Motor neuron (in vitro differentiated cells): ENCODE data around the gene CELA3A. TPM values are rescaled to one million over a fixed set of nuclear protein-coding genes. Genes with fewer than 3 reads are reported as not detected.
A peak's percentile ranks its signal among the peaks of the same experiment; 100 is the strongest.

ENCODE experiments used
- ATAC-seq, 8 experiments: fragments of 200-7000 bp; cut with Tn5 transposase; replicated peaks in 6 of 8; 2 replicates each; pipeline ENCODE4 v1.8.0; 2021; ENCODE audit warnings: mild to moderate bottlenecking in 8 of 8, moderate library complexity in 8 of 8
- H3K27ac ChIP-seq, 2 donors: fragments of 250-450 bp; sonication (Bioruptor Pico); 2 replicates each; pipeline ENCODE4 v1.9.0; 2021; ENCODE audit warnings: antibody characterized with exemption in 2 of 2, mild to moderate bottlenecking in 2 of 2, moderate library complexity in 1 of 2
- H3K4me1 ChIP-seq, 2 donors: fragments of 250-450 bp; sonication (Bioruptor Pico); replicated peaks in 1 of 2; 2 replicates each; pipeline ENCODE4 v1.6.1; 2021; ENCODE audit warnings: antibody characterized with exemption in 2 of 2, mild to moderate bottlenecking in 2 of 2, moderate library complexity in 1 of 2
- H3K4me3 ChIP-seq, 5 donors: fragments of 250-450 bp; sonication (Bioruptor Pico); 2 replicates each; pipeline ENCODE4 v1.9.0; 2021; ENCODE audit warnings: antibody characterized with exemption in 5 of 5, mild to moderate bottlenecking in 5 of 5, moderate library complexity in 4 of 5
- WGBS, 10 experiments: fragments of 450-650 bp; shearing (Covaris generic); methylation state at CpG; one replicate each; pipeline ENCODE4 v1.0.0; 2022; 5-methylcytosine and 5-hydroxymethylcytosine counted together
- in situ Hi-C, 9 experiments: fragments of 400-800 bp; cut with MboI; loops; one replicate each; pipeline ENCODE4 v1.15.0; 2021; ENCODE audit warnings: low sequenced_read_pairs in 9 of 9, low pct_unique_long_range_greater_than_20kb in 2 of 9; ENCODE audit not compliant: unreplicated experiment in 9 of 9
- total RNA-seq, 8 experiments: library from RNA; unstranded; fragments of 300-600 nt; gene quantifications; 2 replicates each; pipeline versions ENCODE4 v1.2.3 to v1.2.4, GENCODE V29; 2022

The CELA3A gene
- total RNA-seq, 8 experiments from 2014 or later = 0.57 to 0.84 TPM; not detected in 6

DNA sequence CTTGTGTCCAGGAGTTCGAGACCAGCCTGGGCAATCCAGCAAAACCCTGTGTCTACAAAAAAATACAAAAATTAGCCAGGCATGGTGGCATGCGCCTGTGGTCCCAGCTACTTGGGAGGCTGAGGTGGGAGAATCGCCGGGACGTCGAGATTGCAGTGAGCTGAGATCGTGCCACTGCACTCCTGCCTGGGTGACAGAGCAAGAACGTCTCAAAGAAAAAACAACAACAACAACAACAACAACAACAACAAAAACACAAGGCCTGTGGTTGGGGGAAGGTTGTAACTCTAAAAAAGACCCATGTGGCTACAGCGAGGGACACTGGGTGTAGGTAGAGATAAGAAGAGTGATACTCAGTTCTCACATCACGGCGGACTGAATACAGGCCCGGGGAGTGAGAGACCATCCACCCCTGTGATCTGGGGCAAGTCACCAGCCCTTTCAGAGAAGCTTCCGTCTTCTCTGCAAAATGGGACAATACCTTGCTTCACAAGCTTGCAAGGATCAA, 50.2 kb downstream of the CELA3A start:
- WGBS, 10 experiments = 82 to 100% (median 89%) methylated on average over 1 to 12 of the region's 13 CpGs; no CpG with 5 or more reads in 2 of the 10 experiments
- ATAC-seq = no peak
- peaks cover 6 to 8% of the 10 kb centered on the region in 2 donors for H3K4me1 ChIP-seq
- H3K4me3 ChIP-seq = no peak overlapping the region
- in situ Hi-C loops = no loop called here
- H3K27ac ChIP-seq = no peak overlapping the region

DNA sequence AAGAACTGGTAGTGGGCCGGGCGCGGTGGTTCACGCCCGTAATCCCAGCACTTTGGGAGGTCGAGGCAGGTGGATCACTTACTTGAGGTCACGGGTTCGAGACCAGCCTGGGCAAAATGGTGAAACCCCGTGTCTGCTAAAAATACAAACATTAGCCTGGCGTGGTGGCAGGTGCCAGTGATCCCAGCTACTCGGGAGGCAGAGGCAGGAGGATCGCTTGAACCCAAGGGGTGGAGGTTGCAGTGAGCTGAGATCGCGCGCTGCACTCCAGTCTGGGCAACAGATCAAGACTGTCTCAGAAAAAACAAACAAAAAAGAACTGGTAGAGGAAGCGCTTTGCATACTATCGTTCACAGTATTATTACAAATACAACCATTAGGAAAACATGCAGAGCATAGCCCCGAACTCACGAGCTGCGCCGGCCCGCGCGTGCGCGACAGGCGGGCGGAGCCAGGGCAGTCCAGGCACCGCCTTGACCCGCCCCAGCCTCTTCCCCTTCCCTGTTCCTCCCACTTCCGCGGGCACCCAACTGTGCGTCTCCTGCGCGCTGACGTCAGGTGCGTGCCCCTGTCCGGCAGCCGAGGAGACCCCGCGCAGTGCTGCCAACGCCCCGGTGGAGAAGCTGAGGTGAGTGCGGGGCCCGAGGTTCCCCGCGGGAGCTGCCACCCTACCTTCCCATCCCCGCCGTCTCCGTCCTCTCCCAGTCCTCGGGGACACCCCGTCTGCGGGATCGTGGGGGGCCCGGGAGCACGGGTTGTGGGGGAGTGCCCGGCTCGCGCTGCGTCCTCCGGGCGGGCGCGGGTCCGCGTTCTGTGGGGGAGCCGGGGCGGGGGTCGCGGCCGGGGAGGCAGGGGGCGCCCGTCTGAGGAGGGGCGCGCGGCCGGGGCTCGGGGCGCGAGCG, 50.9 kb downstream of the CELA3A start, which contains the start of gene CDC42:
Gene CDC42, plus strand, starts transcription at position 595 of the 902 bp plus-strand sequence. CDS start 25,770 bp downstream, outside the sequence.
- peak within 1 kb of the TSS; percentile 98 to 99 for H3K27ac ChIP-seq
- in situ Hi-C loops = no loop called here
- peaks cover 6 to 8% of the 10 kb centered on the region in 2 donors for H3K4me1 ChIP-seq
- peak; percentile 87 to 95 (median 93) for ATAC-seq
- H3K4me3 ChIP-seq = peak within 1 kb of the TSS; percentile 95 to 100 (median 98)
- 29 to 97% (median 68%) methylated on average over 1 to 35 of the region's 81 CpGs; no CpG with 5 or more reads in 2 of the 10 experiments for WGBS, 10 experiments

- H3K4me1 ChIP-seq = peaks cover 6 to 8% of the 10 kb centered on the region in 2 donors
- peak overlapping the region; percentile 98 to 99 for H3K27ac ChIP-seq
- ATAC-seq = peak; percentile 55 to 69 (median 64)
- H3K4me3 ChIP-seq = peak overlapping the region; percentile 95 to 100 (median 98)
- in situ Hi-C loops = no loop called here
- WGBS, 10 experiments = 0 to 3% (median 0%) methylated on average over 6 to 25 of the region's 70 CpGs; no CpG with 5 or more reads in 3 of the 10 experiments
These were observed 51.8 kb downstream of the CELA3A start for GRCh38 chr1:22053017-22053860.

DNA sequence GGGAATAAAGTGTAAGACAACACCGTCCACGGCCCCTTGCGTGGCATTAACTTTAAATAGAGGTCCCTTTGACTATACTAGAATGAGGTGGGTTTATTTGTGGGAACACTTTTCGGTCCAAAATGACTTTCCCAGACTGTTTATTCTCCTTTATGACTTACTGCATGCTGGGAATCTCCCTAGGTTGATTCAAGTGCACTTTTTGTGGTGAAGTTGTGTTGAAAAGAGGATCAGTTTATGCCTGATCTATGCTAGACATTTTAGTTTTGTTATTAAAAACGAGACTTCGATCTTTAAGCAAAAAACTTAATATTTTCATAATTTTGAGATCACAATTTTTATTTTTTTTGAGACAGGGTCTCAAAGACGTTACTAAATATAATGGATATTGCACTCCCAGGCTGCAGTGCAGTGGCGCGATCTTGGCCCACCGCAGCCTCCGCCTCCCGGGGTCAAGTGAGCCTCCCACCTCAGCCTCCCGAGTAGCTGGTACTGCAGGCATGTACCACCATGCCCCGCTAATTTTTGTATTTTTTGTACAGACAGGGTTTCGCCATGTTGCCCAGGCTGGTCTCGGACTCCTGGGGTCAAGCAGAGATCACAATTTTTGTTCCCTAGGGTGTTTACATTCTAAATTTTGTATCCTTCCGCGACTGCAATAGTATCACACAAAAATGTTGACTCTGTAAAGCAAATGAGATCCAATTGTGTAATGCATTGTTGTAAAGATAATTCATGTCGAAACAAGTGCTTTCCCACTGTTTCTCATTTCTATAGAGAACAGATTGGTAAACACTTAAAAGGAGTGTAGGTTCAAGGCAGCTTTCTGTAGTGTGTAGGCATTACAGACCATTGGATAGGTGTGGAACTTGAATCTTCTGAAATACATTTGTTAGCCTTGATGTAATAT, 52.7 kb downstream of the CELA3A start:
- ATAC-seq = no peak
- H3K4me3 ChIP-seq = peak overlapping the region; percentile 95 to 100 (median 98)
- peak overlapping the region; percentile 98 to 99 for H3K27ac ChIP-seq
- H3K4me1 ChIP-seq = peaks cover 6 to 8% of the 10 kb centered on the region in 2 donors
- WGBS, 10 experiments = 28 to 88% (median 57%) methylated on average over 3 to 19 of the region's 19 CpGs
- in situ Hi-C loops = no loop called here

- WGBS, 10 experiments = 76 to 98% (median 90%) methylated on average over 1 to 6 of the region's 6 CpGs; no CpG with 5 or more reads in 3 of the 10 experiments
- peaks cover 6 to 8% of the 10 kb centered on the region in 2 donors for H3K4me1 ChIP-seq
- in situ Hi-C loops = no loop called here
- H3K4me3 ChIP-seq = no peak overlapping the region
- no peak overlapping the region for H3K27ac ChIP-seq
- no peak for ATAC-seq
These were observed 54.0 kb downstream of the CELA3A start for GRCh38 chr1:22055463-22055862.

- in situ Hi-C loops = no loop called here
- H3K4me1 ChIP-seq = peaks cover 6 to 8% of the 10 kb centered on the region in 2 donors
- no peak overlapping the region for H3K4me3 ChIP-seq
- H3K27ac ChIP-seq = no peak overlapping the region
- no peak for ATAC-seq
- WGBS, 10 experiments = 0 to 100% (median 73%) methylated on average over 1 of the region's 1 CpG; no CpG with 5 or more reads in 2 of the 10 experiments
These were observed 54.6 kb downstream of the CELA3A start for GRCh38 chr1:22056043-22056442.

GRCh38 chr1:22056936-22057335, 55.5 kb downstream of the CELA3A start:
- H3K4me3 ChIP-seq = no peak overlapping the region
- in situ Hi-C loops = no loop called here

DNA sequence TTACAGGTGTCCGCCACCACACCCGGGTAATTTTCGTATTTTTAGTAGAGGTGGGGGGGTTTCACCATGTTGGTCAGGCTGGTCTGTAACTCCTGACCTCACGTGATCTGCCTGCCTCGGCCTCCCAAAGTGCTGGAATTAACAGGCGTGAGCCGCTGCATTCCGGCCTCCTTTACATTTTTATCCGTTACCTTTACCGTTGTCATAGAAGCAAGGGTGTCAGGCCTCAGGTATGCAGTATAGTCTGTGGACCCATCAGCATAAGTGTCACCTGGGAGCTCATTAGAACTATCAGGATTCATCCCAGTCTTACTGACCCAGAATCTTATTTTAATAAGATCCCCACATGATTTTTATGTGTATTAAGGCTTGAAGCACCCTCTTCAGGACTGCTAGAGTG, 56.4 kb downstream of the CELA3A start:
- Histone ChIP-seq H3K4me3 (no peak overlapping the region), H3K27ac (no peak overlapping the region), H3K4me1 (peaks cover 6 to 8% of the 10 kb centered on the region in 2 donors)
- WGBS, 10 experiments = 80 to 100% (median 96%) methylated on average over 2 to 10 of the region's 10 CpGs; no CpG with 5 or more reads in 2 of the 10 experiments
- in situ Hi-C loops = no loop called here
- ATAC-seq = no peak

More at GRCh38 chr1:22056936-22057335, 55.5 kb downstream of the CELA3A start:
- no peak for ATAC-seq
- WGBS, 10 experiments = 43 to 100% (median 90%) methylated on average over 1 to 2 of the region's 2 CpGs; no CpG with 5 or more reads in 1 of the 10 experiments
- Histone ChIP-seq H3K4me1 (peaks cover 6 to 8% of the 10 kb centered on the region in 2 donors), H3K27ac (no peak overlapping the region)

Other genes with a start within 250 kb of the CELA3A start
- 10 to 100 TPM; 34.1 to 84.9 (median 54.9) TPM for gene USP48, start 218.5 kb upstream of the CELA3A start, total RNA-seq
- gene LDLRAD2, start 189.4 kb upstream of the CELA3A start, total RNA-seq = 1 to 10 TPM in 6 of 8 experiments, under 1 TPM in 2; 0.71 to 3.4 (median 1.4) TPM
- 10 to 100 TPM in 5 of 8 experiments, 1 to 10 TPM in 3; 5.8 to 47.9 (median 12.8) TPM for gene HSPG2, start 64.3 kb upstream of the CELA3A start, total RNA-seq
- gene CELA3B, start 24.6 kb upstream of the CELA3A start, total RNA-seq = not detected
- 100 to 1,000 TPM; 174 to 502 (median 461) TPM for gene CDC42, start 51.1 kb downstream of the CELA3A start, total RNA-seq
- gene WNT4, start 141.4 kb downstream of the CELA3A start, total RNA-seq = 10 to 100 TPM in 4 of 8 experiments, 1 to 10 TPM in 3, under 1 TPM in 1; 0.41 to 80.1 (median 11.8) TPM